Stimulated activated CD8-positive, alpha-beta memory T cell treated with anti-CD3 and anti-CD28 coated beads, Interleukin-4, amount 100 ng/mL, for 4 hours (primary cell): ENCODE results near the gene OAS3.
"Not testable (repeated sequence)": the region's sequence is repeated elsewhere in the genome, so short reads cannot be mapped to it uniquely, and the experiment has no call there.

Experiments
- DNase-seq, 2 donors: peaks; one replicate each; pipeline ENCODE4 v3.0.0-alpha.2; 2020; ENCODE audit warnings: low read depth in 2 of 2, low spot score in 1 of 2

The OAS3 gene, protein sequence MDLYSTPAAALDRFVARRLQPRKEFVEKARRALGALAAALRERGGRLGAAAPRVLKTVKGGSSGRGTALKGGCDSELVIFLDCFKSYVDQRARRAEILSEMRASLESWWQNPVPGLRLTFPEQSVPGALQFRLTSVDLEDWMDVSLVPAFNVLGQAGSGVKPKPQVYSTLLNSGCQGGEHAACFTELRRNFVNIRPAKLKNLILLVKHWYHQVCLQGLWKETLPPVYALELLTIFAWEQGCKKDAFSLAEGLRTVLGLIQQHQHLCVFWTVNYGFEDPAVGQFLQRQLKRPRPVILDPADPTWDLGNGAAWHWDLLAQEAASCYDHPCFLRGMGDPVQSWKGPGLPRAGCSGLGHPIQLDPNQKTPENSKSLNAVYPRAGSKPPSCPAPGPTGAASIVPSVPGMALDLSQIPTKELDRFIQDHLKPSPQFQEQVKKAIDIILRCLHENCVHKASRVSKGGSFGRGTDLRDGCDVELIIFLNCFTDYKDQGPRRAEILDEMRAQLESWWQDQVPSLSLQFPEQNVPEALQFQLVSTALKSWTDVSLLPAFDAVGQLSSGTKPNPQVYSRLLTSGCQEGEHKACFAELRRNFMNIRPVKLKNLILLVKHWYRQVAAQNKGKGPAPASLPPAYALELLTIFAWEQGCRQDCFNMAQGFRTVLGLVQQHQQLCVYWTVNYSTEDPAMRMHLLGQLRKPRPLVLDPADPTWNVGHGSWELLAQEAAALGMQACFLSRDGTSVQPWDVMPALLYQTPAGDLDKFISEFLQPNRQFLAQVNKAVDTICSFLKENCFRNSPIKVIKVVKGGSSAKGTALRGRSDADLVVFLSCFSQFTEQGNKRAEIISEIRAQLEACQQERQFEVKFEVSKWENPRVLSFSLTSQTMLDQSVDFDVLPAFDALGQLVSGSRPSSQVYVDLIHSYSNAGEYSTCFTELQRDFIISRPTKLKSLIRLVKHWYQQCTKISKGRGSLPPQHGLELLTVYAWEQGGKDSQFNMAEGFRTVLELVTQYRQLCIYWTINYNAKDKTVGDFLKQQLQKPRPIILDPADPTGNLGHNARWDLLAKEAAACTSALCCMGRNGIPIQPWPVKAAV

GRCh38 chr12:112937741-112938719, at the start of gene OAS3:
Gene OAS3, plus strand, starts transcription at chr12:112938474. Its CDS starts 57 bp downstream, at chr12:112938531.
- peak; percentile 44 to 49 for DNase-seq

DNA sequence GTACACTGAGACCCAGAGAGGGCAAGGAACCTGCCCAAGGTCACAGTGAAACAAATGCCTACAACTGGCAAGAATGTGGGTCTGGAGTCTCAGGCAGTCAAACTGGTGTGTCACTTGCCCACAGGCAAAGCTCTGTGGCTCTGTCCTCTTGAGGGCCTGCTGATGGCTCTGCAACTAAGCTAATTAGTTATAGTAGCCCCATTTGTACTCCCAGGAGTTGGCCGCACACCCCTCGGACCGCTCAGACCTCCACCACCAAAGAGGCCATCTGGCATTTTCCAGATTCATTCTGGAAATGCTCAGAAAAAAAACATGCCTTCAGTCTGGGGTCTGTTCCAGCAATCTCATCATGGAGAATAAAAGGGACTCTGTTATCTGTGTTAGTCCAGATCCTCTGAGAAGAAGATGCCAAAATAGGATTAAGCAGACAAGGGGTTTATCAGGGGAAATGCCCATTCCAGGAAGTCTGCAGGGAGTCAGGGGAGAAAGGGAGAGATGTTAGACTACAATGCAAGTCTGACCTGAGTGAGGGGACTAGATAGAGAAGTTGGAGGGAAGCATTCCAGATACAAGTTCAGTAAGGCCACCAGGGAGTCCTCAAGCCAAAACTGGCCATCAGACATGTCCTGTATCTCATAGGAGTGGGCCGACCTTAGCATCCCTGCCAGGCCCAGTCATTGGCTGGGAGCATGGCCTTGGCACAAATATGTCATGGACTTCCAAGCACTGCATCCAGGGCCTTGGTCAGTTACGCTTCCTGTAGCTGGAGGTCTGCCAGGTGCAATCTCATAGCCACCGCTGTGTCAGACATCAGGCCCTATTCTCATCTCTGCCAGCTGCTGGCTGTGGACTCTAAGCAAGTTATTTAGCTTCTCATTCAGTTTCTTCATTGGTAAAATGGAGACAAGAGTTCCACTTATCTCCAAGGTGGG, 46.9 kb upstream of the OAS3 start:
- no peak for DNase-seq

GRCh38 chr12:112892856-112893255, 45.4 kb upstream of the OAS3 start:
- DNase-seq = no peak

GRCh38 chr12:112894128-112894527, 44.1 kb upstream of the OAS3 start:
- DNase-seq = no peak

DNA sequence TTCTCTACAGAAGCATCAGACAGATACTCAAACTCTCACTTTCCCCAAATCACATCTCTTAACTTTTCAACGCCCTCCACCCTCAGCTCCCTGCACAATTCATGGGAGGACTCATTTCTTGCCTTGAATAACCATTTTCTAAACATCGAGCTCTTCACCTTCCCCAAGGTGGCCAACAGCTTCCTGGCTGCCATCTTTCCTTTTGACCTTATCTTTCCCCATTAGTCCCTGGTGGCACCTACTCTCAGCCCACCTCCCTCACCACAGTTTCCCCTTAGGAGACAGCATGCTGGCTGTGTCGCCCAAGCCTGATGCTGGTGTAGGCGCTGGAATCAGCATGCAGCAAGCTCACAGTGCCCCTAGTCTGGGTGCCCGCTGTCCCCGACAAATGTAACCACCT, 39.9 kb upstream of the OAS3 start:
- no peak for DNase-seq

DNA sequence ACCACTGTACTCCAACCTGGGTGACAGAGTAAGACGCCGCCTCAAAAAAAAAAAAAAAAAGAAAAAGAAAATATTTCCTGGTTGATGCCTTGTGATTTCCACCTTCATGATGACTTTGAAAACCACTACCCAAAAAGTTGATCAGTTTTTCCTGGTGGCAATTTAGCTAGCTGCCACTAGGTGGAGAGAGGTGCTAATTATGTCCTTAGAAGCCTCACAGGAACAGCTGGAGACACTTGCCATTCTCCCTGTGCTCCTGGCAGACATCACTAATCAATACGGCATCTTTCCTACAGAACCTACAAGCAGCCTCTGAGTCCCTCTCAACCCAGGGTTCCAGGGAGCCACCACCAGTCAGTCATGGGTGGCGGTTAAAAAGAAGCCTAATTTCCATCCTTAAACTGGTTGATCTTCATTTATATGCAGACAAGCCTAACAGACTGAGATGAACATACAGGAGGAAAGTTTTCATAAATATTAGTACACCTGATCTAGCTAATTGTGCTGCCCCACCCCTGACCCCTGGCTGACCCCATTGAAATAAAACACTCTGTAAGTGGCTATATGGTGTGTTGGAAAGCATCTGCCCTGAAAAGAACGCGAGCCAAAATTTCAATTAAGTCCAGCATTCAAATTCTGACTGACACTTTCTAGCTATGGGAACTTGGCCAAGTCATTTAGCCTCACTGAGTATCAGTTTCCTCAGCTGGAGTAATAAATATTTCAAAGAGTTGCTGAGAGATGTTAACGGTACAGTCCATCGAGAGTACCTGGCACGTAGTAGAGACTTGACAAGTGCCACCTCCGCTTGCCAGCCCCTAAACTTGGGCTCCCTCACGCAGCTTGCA, 37.8 kb upstream of the OAS3 start:
- peak in 1 of 2 donors; percentile 10 for DNase-seq

DNA sequence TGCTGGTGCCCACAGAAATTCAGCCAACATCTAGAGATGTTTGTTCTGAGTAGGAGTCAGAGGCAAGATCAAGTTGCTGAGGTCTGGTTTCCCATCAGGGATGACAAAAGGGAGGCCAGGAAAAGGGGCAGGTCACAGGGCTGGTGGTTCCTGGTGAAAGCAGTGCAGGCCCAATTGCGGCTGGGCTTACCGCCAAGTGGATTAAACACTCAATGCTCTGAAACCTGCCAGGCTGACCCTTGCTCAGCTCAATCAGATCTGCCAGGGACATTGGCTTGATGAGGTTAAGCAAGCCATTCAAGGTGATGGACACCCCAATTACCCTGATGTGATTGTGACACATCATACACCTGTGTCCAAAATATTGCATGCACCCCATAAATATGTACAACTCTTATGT, 37.0 kb upstream of the OAS3 start:
- no peak for DNase-seq

- no peak for DNase-seq
These were observed 33.7 kb upstream of the OAS3 start for GRCh38 chr12:112904571-112904970.

DNA sequence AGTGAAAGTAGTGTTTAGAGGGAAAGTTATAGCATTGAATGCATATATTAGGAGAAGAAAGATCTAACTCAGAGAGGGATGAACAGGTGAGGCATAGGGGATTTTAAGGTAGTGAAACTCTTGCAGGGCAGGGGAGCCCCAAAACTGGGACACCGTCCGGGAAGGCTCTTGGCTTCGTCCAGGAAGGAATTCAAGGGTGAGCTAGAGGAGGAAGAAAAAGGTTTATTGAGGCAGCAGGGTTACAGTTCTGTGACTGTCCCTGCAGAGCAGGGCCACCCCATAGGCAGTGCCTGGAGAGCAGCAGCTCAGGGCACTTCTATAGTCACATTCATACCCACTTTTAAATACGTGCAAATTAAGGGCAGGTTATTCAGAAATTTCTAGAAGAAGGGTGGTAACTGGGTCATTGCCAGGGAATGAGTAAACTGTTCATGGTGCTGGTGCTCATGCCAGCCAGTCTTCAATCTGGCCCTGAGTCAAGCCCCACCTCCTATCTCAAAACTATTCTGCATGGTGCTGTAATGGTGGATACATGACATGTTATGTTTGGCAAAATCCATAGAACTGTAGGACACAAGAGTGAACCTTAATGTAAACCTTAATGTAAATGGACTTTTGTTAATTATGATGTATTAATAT, 32.7 kb upstream of the OAS3 start:
- DNase-seq = no peak

- no peak for DNase-seq
These were observed 31.4 kb upstream of the OAS3 start, which contains the start of gene OAS1 for GRCh38 chr12:112906712-112907414. Gene OAS1, plus strand, starts transcription at chr12:112906962. Its CDS starts 78 bp downstream, at chr12:112907040.

DNA sequence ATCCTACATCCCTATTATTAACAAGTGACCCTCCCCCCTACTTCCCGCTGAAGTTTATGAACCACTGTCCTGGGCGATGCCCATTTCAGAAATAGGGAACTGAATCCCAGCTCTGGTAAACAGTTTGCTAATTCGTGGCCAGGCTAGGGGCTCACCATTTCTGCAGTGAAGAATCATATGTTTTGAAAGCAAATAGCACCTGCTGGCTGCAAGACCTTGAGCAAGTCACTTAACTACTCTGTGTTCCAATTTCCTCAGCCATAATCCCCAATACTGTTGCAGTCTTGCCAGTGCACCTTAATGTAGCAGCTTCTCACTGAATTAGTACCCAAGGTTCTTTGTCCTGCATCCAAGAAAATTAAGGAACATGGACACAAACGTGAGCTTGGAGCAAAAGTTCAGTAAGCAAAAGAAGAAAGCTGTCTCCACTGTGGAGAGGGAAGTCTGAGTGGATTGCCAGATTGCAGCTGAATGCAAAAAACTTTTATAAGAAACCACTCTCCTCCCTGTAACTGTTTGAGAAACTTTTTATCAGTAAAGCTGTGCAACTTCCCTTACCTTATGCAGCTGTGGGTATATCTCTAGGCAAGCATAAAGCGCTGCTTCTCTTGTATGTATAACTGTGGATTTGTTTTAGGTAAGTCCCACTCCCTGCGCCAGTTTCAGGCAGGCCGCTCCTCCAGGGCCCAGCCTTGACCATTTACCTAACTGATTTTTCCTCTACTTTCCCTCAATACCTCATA, 30.7 kb upstream of the OAS3 start:
- no peak for DNase-seq

DNA sequence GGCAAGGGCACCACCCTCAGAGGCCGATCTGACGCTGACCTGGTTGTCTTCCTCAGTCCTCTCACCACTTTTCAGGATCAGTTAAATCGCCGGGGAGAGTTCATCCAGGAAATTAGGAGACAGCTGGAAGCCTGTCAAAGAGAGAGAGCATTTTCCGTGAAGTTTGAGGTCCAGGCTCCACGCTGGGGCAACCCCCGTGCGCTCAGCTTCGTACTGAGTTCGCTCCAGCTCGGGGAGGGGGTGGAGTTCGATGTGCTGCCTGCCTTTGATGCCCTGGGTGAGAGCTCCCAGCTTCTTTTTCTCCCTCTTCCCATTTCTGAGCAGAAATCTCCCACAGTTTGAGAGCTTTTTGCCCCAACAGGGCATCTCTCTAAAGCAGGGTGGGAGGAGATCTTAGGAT, 29.7 kb upstream of the OAS3 start:
- DNase-seq = no peak

DNA sequence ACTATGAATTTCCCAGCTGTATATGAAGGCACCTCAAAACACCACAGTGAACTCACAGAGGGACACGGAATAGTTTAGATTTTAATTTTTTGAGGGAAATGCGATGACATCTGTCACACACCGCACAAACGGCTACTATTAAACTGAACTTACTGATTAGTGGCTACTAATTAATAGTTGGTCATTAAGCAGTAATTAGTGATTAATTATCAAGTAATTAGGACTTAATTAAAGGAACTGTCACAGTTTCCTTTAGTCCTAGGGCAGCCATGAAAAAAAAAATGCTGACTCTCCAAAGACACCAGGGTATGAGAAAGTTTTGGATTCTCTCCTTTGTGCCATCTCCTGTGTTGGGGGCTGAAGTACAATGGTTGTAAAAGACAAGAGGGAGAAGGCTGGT, 28.6 kb upstream of the OAS3 start:
- no peak for DNase-seq

- DNase-seq = no peak
These were observed 25.1 kb upstream of the OAS3 start for GRCh38 chr12:112913038-112913688.

DNA sequence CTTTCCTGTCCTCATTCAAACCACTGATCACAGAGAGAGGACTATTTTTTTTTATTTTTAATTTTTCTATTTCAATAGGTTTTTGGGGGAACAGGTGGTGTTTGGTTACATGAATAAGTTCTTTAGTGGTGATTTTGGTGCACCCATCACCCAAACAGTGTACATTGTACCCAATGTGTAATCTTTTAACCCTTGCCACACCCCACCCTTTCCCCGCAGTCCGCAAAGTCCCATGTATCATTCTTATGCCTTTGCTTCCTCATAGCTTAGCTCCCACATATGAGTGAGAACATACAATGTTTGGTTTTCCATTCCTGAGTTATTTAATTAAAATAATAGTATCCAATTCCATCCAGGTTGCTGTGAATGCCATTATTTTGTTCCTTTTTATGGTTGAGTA, 24.4 kb upstream of the OAS3 start:
- DNase-seq = not testable (repeated sequence)

DNA sequence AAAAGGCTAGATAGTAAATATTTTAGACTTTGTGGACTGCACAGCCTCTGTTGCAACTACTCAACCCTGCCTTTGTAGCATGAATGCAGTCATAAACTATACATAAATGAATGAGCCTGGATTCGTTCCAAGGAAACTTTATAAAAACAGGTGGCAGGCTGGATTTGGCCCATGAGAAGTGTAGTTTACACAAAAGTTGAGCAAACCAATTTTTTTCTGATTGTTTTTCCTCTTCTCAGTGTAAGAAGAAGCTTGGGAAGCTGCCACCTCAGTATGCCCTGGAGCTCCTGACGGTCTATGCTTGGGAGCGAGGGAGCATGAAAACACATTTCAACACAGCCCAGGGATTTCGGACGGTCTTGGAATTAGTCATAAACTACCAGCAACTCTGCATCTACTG, 22.0 kb upstream of the OAS3 start:
- no peak for DNase-seq
